HCT116 (cell line): Measurements from ENCODE around the gene PDE7B. TPM values are rescaled to one million over a fixed set of nuclear protein-coding genes. Genes with fewer than 3 reads are reported as not detected.

ENCODE experiments used
- ATAC-seq: fragments of 200-7000 bp; cut with Tn5 transposase; 2 replicates; pipeline ENCODE4 v1.9.1; 2020; ENCODE audit warnings: mild to moderate bottlenecking, moderate library complexity
- BruUV-seq: library from RNA; stranded (reverse); fragments of 400-500 nt; replicated peaks from 2 replicates; lab custom pipeline; 2021; lab: Mats Ljungman, UMichigan
- CTCF ChIA-PET: fragments of 300-600 bp; sonication (Branson Sonifier 250); formaldehyde crosslinking; loops from one replicate; lab custom pipeline; 2021; ENCODE audit warnings: antibody characterized with exemption; lab: Charles Lee
- POLR2A ChIA-PET: fragments of 300-600, 350-600 bp; sonication (Branson Sonifier 250); formaldehyde crosslinking; loops from one replicate; lab custom pipeline; 2021; ENCODE audit warnings: antibody characterized with exemption; lab: Charles Lee
- RAD21 ChIA-PET, 2 experiments: fragments of 300-600 bp; sonication (Branson Sonifier 250); formaldehyde crosslinking; loops; one replicate each; lab custom pipeline; 2023; ENCODE audit warnings: low total read pairs in 2 of 2; ENCODE audit not compliant: uncharacterized antibody in 2 of 2, unreplicated experiment in 2 of 2, low non-redundant PET in 1 of 2; lab: Charles Lee
- DNase-seq: peaks from one replicate; pipeline ENCODE4 v3.0.0-alpha.2; 2010; ENCODE audit warnings: low read depth, low spot score
- H2AFZ ChIP-seq: fragments of 200-600 bp; shearing (Covaris generic), sonication (generic); 2 replicates; pipeline ENCODE4 v1.6.1; 2017; ENCODE audit warnings: low read depth, mixed run types, mixed read lengths, antibody characterized with exemption, low read length; ENCODE audit not compliant: poor library complexity, severe bottlenecking
- H3K27ac ChIP-seq: 2 replicates; pipeline ENCODE4 v1.5.1; 2012; ENCODE audit warnings: low read depth, low read length
- H3K27me3 ChIP-seq: fragments of 200-600 bp; sonication (generic); 2 replicates; pipeline ENCODE4 v1.6.1; 2016; ENCODE audit warnings: mixed run types, low read length, mixed read lengths; ENCODE audit not compliant: insufficient read depth
- H3K36me3 ChIP-seq, 2 experiments: fragments of 200-500 bp in 1 of 2; fragments of 200-600 bp in 1 of 2; sonication (Bioruptor generic) in 1 of 2; sonication (generic) in 1 of 2; 2 replicates each; pipeline versions ENCODE4 v1.5.1 to v1.6.1; 2014 to 2016; ENCODE audit warnings: low read length in 2 of 2, inconsistent platforms in 1 of 2, mixed read lengths in 1 of 2, mixed run types in 1 of 2; ENCODE audit not compliant: insufficient read depth in 2 of 2, control insufficient read depth in 1 of 2
- H3K4me1 ChIP-seq, 2 experiments: fragments of 200-600 bp in 1 of 2; sonication (generic) in 1 of 2; 2 replicates each; pipeline versions ENCODE4 v1.5.1 to v1.6.1; 2012 to 2017; ENCODE audit warnings: low read length in 2 of 2, inconsistent platforms in 1 of 2, mild to moderate bottlenecking in 1 of 2, mixed read lengths in 1 of 2, mixed run types in 1 of 2, moderate library complexity in 1 of 2; ENCODE audit not compliant: insufficient read depth in 2 of 2, control insufficient read depth in 1 of 2
- H3K4me2 ChIP-seq: fragments of 200-600 bp; sonication (generic); 2 replicates; pipeline ENCODE4 v1.6.1; 2017; ENCODE audit warnings: mixed run types, low read length, mixed read lengths
- H3K4me3 ChIP-seq, 2 experiments: fragments of 200-600 bp in 1 of 2; sonication (generic) in 1 of 2; replicated peaks in 1 of 2; 2 replicates each; pipeline ENCODE4 v1.5.1; 2011 to 2016; ENCODE audit warnings: low read length in 2 of 2, control low read depth in 1 of 2, low read depth in 1 of 2, mild to moderate bottlenecking in 1 of 2, mixed read lengths in 1 of 2, mixed run types in 1 of 2
- H3K79me2 ChIP-seq: fragments of 200-600 bp; sonication (generic); 2 replicates; pipeline ENCODE4 v1.6.1; 2017; ENCODE audit warnings: mild to moderate bottlenecking, mixed run types, low read length, moderate library complexity, mixed read lengths; ENCODE audit not compliant: insufficient read depth
- H3K9ac ChIP-seq: fragments of 200-600 bp; sonication (generic); 2 replicates; pipeline ENCODE4 v1.6.1; 2016; ENCODE audit warnings: low read length, mixed read lengths
- H3K9me2 ChIP-seq: fragments of 200-600 bp; sonication (generic), shearing (Covaris generic); 2 replicates; pipeline ENCODE4 v1.6.1; 2017; ENCODE audit warnings: mixed run types, mild to moderate bottlenecking, moderate library complexity; ENCODE audit not compliant: insufficient read depth
- H3K9me3 ChIP-seq, 2 experiments: fragments of 200-500 bp in 1 of 2; fragments of 200-600 bp in 1 of 2; sonication (Bioruptor generic) in 1 of 2; sonication (generic) in 1 of 2; 2 replicates each; pipeline ENCODE4 v1.6.1; 2014 to 2017; ENCODE audit warnings: low read length in 2 of 2, mixed read lengths in 2 of 2, inconsistent platforms in 1 of 2, low read depth in 1 of 2, mild to moderate bottlenecking in 1 of 2, mixed run types in 1 of 2, moderate library complexity in 1 of 2; ENCODE audit not compliant: control insufficient read depth in 1 of 2, insufficient read depth in 1 of 2
- H4K20me1 ChIP-seq: fragments of 200-600 bp; sonication (generic), shearing (Covaris generic); 2 replicates; pipeline ENCODE4 v1.6.1; 2017; ENCODE audit warnings: mixed run types, mild to moderate bottlenecking, moderate library complexity; ENCODE audit not compliant: insufficient read depth
- CBX3 ChIP-seq: IDR thresholded peaks from 2 replicates; pipeline ENCODE4 v1.6.1; 2012; ENCODE audit warnings: low read depth
- CEBPB ChIP-seq: IDR thresholded peaks from 2 replicates; pipeline ENCODE4 v1.6.1; 2012; ENCODE audit warnings: low read depth
- EGR1 ChIP-seq: IDR thresholded peaks from 2 replicates; pipeline ENCODE4 v1.6.1; 2012; ENCODE audit warnings: low read depth
- ELF1 ChIP-seq: IDR thresholded peaks from 2 replicates; pipeline ENCODE4 v1.6.1; 2012; ENCODE audit warnings: low read depth, borderline replicate concordance
- EZH2 ChIP-seq: fragments of 200-600 bp; sonication (generic); IDR thresholded peaks from 2 replicates; pipeline ENCODE4 v1.6.1; 2017; ENCODE audit warnings: antibody characterized with exemption, mixed run types
- FOSL1 ChIP-seq: IDR thresholded peaks from 2 replicates; pipeline ENCODE4 v1.6.1; 2012; ENCODE audit warnings: low read depth
- POLR2A ChIP-seq: IDR thresholded peaks from 2 replicates; pipeline ENCODE4 v1.7.0; 2011; ENCODE audit warnings: borderline replicate concordance; ENCODE audit not compliant: insufficient read depth, insufficient read length; ENCODE audit errors: extremely low read depth
- POLR2AphosphoS5 ChIP-seq: IDR thresholded peaks from 2 replicates; pipeline ENCODE4 v1.6.1; 2011; ENCODE audit warnings: mild to moderate bottlenecking, low read depth, low read length, moderate library complexity
- RAD21 ChIP-seq: IDR thresholded peaks from 2 replicates; pipeline ENCODE4 v1.6.1; 2012; ENCODE audit warnings: low read depth, mild to moderate bottlenecking
- SIN3A ChIP-seq: IDR thresholded peaks from 2 replicates; pipeline ENCODE4 v1.6.1; 2012; ENCODE audit warnings: low read depth
- SP1 ChIP-seq: IDR thresholded peaks from 2 replicates; pipeline ENCODE4 v1.6.1; 2012; ENCODE audit warnings: low read depth
- SRF ChIP-seq: IDR thresholded peaks from 2 replicates; pipeline ENCODE4 v1.6.1; 2012; ENCODE audit warnings: low read depth
- TCF7L2 ChIP-seq: IDR thresholded peaks from 2 replicates; pipeline ENCODE4 v1.7.0; 2011; ENCODE audit warnings: borderline replicate concordance, inconsistent platforms; ENCODE audit not compliant: insufficient read depth, insufficient read length; ENCODE audit errors: extremely low read depth
- ZNF274 ChIP-seq: fragments of 200-500 bp; sonication (Bioruptor generic); IDR thresholded peaks from 2 replicates; pipeline ENCODE4 v1.6.1; 2014; ENCODE audit warnings: mild to moderate bottlenecking, low read depth, low read length, inconsistent platforms
- intact Hi-C: fragments of 100-400 bp; cut with micrococcal nuclease; formaldehyde crosslinking; loops from 2 replicates; pipeline ENCODE4 v1.10.0; 2022
- total RNA-seq: library from RNA; stranded (reverse); gene quantifications from one replicate; pipeline ENCODE4 v1.2.1, GENCODE V29; 2021; ENCODE audit not compliant: unreplicated experiment
- TF ChIP-seq, protein P1 (sequence below): IDR thresholded peaks from 2 replicates; pipeline ENCODE4 v1.6.1; 2011; ENCODE audit warnings: mild to moderate bottlenecking, low read length, moderate library complexity; ENCODE audit not compliant: insufficient replicate concordance; ENCODE audit errors: extremely low read depth

Gene PDE7B
- total RNA-seq, 1 experiment from 2014 or later: 0.61 TPM

DNA sequence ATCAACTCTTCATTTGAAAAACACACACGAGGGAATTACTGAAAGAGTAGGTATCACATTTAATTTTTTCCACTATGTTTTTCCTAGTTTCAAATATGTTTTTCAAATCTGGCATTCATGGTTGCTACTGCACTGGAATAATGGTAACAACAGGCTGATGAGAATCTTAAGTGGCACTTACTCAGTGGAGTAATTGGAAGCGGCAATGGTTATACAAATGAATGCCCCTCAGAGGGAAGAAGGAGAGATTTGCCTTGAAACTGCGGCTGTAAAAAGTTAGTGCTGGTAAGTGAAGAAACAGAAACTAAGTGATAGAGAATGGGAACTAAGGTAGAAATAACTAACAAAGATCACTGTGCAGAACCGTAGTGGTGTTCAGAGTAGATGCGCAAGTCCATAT is 41.0 kb upstream of the PDE7B start:
- no peak for ATAC-seq
- Histone ChIP-seq H3K9me2 (no peaks in the 10 kb centered on the region; the same call in 1 of the 2 replicates), H3K27ac (no peak overlapping the region), H3K4me1 (peaks cover 0 to 6% of the 10 kb centered on the region in 2 experiments; a peak in 1 of 4 replicates), H3K9me3 (no peaks in the 10 kb centered on the region), H3K79me2 (no peaks in the 10 kb centered on the region), H3K9ac (no peak overlapping the region), H3K27me3 (no peaks in the 10 kb centered on the region), H2AFZ (no peak overlapping the region), H3K4me3 (no peak overlapping the region), H3K36me3 (no peaks in the 10 kb centered on the region), H4K20me1 (no peaks in the 10 kb centered on the region), H3K4me2 (no peak overlapping the region)
- POLR2A ChIA-PET: no interaction called here
- RAD21 ChIA-PET: no interaction called here
- CTCF ChIA-PET: no interaction called here
- no peak for TF ChIP-seq POLR2AphosphoS5
- no peak for TF ChIP-seq EGR1
- no peak for TF ChIP-seq TCF7L2
- no peak for TF ChIP-seq CEBPB
- no peak for DNase-seq
- no TSS peak for BruUV-seq
- intact Hi-C loops: no loop called here

DNA sequence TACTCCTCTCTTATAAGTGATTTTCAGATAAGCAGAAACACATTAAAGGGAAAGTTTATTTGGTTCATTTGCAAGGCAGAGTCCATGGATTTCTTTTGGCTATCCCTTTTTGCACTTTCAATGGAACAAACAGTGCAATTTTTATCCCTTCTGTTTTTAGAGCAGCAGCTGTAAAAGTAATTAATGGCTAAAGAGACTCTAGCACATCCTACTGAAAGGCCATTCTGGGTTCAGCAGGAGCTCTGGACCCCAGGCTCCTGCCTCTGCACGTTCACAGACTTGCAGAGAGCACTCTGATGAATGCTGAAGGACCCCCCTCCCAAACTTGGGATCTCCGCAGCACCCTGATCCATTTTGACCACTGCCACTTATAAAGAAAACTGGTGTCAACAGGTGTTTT is 40.3 kb upstream of the PDE7B start:
- BruUV-seq: no TSS peak
- RAD21 ChIA-PET: no interaction called here
- POLR2A ChIA-PET: no interaction called here

More for the DNA sequence above, 40.3 kb upstream of the PDE7B start:
- DNase-seq: no peak
- no peak for ATAC-seq
- no peaks in the 10 kb centered on the region for H3K36me3 ChIP-seq
- no peak overlapping the region for H3K4me3 ChIP-seq
- H3K27me3 ChIP-seq: no peaks in the 10 kb centered on the region
- H3K79me2 ChIP-seq: no peaks in the 10 kb centered on the region
- CTCF ChIA-PET: no interaction called here
- no peaks in the 10 kb centered on the region for H4K20me1 ChIP-seq
- H3K27ac ChIP-seq: no peak overlapping the region
- H3K4me1 ChIP-seq: peaks cover 0 to 6% of the 10 kb centered on the region in 2 experiments; a peak in 1 of 4 replicates
- H2AFZ ChIP-seq: no peak overlapping the region
- no peak overlapping the region for H3K4me2 ChIP-seq
- no peaks in the 10 kb centered on the region; the same call in 1 of the 2 replicates for H3K9me2 ChIP-seq
- intact Hi-C loops: no loop called here
- no peaks in the 10 kb centered on the region for H3K9me3 ChIP-seq
- no peak overlapping the region for H3K9ac ChIP-seq
- TF ChIP-seq SIN3A (no peak), EGR1 (no peak), SRF (no peak), ELF1 (no peak), SP1 (no peak), POLR2AphosphoS5 (no peak), RAD21 (no peak), ZNF274 (no peak), POLR2A (no peak), CBX3 (no peak), EZH2 (no peak), FOSL1 (no peak)
- TF ChIP-seq, protein P1, sequence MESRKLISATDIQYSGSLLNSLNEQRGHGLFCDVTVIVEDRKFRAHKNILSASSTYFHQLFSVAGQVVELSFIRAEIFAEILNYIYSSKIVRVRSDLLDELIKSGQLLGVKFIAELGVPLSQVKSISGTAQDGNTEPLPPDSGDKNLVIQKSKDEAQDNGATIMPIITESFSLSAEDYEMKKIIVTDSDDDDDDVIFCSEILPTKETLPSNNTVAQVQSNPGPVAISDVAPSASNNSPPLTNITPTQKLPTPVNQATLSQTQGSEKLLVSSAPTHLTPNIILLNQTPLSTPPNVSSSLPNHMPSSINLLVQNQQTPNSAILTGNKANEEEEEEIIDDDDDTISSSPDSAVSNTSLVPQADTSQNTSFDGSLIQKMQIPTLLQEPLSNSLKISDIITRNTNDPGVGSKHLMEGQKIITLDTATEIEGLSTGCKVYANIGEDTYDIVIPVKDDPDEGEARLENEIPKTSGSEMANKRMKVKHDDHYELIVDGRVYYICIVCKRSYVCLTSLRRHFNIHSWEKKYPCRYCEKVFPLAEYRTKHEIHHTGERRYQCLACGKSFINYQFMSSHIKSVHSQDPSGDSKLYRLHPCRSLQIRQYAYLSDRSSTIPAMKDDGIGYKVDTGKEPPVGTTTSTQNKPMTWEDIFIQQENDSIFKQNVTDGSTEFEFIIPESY: no peak
